GM20431 (cell line): ENCODE data around the gene DNAJC12.
"Not testable (repeated sequence)": the region's sequence is repeated elsewhere in the genome, so short reads cannot be mapped to it uniquely, and the experiment has no call there.

Experiments
- in situ Hi-C: fragments of 300-500 bp; cut with MseI, MboI; formaldehyde crosslinking; loops from one replicate; pipeline ENCODE4 v1.15.0; 2020; ENCODE audit warnings: low sequenced_read_pairs; ENCODE audit not compliant: unreplicated experiment

DNAJC12 gene

DNA sequence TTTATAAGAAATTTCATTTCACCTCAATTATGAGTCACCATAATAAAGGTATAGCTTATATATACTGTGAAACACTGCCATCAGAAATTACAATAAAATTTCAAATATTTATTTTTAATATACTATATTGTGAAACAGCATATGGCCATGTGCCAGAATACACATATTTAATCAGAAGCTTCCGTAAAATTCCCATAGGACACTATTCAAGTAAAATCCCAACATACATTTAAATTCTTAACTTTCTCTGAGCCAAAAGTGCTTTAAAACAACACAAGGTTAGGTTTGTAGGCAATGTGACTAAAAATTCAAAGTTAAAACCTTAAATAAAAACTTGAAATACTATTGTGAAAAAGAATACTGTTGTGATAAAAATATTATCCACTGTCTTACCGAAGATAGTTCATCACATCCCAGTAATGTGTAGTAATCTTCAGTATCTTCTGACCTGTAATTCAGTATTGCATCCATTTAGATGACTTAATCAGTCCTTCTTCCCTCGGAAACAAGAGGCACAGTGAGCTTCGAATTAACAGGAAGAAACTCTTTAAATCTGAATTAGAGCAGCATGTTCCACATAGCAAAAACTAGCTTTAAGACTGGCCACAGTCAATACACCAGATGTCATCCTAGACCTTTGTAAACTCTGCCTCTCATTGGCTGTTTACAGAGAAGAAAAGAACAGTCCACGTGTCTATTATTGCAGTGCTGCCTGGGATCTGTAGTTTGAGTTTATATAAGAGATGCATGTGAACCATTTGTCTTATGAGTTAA lies at the start of gene DNAJC12:
TSS of gene DNAJC12 (minus strand) at position 648 of the 774 bp plus-strand sequence. CDS start at position 471, 177 bp downstream.
- in situ Hi-C loops = no loop called here

DNA sequence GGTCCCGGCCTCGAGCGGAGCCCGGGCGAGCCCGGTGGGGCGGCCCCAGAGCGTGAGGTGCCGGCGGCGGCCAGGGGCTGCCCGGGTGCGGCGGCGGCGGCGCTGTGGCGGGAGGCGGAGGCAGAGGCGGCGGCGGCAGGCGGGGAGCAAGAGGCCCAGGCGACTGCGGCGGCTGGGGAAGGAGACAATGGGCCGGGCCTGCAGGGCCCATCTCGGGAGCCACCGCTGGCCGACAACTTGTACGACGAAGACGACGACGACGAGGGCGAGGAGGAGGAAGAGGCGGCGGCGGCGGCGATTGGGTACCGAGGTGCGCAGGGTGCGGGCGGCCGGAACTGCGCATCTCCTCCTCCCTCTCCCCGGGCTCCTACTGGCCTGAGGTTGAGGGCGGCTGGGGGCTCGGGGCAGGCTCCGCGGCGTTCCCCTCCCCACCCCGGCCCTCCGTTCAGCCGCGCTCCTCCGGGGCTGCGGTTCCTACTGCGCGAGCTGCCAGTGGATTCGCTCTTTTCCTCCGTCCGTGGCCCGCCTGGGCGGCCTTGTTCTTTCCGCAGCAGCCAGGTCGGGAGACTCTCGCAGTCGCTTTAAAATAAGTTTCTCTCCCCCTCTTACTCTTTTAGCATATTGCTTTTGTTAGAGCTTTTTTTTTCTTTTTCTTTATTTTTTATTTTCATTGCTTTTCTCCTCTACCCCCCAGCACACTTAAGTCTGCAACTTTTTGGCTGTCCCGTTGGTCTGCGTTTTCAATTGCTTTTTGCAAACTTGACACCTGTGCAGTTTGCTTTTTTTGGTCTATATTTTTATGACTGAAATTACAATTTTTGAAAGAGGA lies 47.1 kb upstream of the DNAJC12 start:
- in situ Hi-C loops = no loop called here

DNA sequence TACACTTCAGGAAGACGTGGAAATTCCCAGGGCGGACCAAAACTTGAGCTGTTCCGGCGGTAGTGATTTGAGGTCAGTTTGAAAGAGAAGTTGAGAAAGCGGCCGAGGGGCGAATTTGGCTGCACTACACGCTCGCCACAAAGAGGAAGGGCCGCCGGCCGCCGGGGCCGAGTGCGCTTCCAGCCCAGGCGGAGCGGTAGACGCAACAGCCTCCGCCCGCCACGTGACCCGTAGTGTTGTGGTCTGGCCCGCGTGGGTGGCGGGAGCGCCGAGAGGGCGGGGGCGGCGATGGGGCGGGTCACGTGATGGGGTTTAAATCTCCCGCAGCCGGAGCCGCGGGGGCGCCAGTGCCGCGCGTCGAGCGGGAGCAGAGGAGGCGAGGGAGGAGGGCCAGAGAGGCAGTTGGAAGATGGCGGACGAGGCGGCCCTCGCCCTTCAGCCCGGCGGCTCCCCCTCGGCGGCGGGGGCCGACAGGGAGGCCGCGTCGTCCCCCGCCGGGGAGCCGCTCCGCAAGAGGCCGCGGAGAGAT lies 46.4 kb upstream of the DNAJC12 start, which contains the start of gene SIRT1:
TSS of gene SIRT1 (plus strand) at position 344 of the 529 bp plus-strand sequence. CDS start at position 410, 66 bp downstream.
- in situ Hi-C loops = no loop called here

DNA sequence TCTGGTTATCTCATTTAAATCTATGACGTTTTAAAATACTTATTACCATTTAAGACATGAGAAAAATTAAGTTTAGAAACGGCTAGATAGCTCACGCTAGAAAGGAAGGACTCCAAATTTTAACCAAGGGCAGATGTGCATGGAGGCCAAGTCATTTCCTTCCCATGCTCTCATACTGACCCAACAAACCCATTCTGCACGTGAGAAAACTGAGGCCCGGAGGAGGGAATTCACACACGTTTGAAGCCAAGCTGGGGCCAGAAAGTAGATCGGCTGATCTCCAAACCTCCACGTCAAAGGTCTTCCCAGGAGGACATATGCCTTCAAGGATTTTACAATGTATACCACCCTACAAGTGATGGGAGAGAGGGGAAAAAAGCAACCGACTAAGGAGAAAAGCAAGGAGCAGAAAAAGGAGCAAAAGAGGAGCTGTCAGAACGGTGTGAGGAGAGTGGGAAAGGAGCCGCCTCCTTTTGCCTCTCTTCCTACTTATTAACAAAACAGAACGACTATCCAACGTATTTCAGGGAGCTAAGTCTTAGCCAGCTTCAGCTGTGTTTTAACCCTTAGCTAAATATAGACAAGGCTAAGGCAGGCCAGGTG lies 45.8 kb upstream of the DNAJC12 start:
- in situ Hi-C loops = no loop called here

DNA sequence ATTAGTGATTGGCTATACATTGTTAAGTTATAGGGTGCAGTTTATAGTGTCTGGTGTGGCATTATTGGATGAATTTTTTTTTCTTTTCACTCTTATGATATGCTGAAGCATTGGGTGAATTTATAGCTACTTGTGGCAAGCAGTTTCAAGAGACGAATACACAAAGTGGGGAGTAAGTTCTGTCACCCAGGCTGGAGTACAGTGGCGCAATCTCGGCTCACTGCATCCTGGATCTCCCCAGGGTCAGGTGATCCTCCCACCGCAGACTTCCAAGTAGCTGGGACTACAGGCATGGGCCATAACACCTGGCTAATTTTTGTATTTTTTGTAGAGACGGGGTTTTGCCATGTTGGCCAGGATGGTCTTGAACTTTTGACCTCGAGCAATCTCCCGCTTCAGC lies 40.1 kb upstream of the DNAJC12 start:
- in situ Hi-C loops = no loop called here

DNA sequence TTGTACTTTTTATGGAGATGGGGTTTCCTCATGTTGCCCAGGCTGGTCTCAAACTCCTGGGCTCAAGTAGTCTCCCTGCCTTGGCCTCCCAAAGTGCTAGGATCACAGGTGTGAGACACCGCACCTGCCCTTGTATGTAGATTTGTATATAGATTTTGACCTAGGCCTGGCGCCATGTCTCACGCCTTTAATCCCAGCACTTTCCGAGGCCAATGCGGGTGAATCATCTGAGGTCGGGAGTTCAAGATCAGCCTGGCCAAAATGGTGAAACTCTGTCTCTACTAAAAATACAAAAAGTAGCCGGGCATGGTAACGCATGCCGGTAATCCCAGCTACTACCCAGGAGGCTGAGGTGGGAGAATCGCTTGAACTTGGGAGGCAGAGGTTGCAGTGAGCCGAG lies 39.4 kb upstream of the DNAJC12 start:
- in situ Hi-C loops = not testable (repeated sequence)

DNA sequence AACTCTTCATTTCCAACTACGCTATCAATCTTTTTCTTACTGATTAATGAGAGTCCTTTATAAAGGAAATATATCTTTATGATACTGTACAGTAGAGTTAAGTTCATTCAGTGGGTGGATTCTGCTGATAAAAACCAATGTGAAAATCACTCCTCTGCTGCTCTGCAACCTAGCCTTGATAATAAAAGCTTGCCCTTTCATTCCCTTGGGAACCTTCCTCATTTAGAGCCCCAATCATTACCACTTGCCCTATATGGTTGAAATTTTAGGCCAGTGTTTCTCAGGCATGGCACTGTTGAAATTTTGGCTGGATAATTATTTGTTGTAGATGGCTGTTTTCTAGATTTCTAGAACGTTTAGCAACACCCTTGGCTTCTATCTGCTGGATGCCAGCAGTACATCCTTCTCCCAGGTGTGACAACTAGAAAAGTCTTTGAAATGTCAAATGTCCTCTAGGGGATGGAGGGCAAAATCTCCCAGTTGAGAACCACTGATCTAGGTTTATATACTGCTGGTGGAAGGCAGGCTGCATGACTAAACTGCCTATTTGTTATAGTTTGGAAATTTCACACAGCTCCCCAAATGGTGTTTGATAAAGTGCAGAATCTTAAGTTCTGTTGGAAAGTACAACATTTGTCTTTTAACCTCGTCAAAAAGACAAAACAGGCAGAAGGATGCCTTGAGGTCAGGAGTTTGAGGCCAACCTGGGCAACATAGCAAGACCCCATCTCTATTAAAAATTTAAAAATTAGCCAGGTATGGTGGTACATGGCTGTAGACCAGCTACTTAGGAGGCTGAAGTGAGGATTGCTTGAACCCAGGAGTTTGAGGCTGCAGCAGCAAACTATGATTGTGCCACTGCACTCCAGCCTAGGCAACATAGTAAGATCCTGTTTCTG lies 37.6 kb upstream of the DNAJC12 start:
- in situ Hi-C loops = no loop called here

DNA sequence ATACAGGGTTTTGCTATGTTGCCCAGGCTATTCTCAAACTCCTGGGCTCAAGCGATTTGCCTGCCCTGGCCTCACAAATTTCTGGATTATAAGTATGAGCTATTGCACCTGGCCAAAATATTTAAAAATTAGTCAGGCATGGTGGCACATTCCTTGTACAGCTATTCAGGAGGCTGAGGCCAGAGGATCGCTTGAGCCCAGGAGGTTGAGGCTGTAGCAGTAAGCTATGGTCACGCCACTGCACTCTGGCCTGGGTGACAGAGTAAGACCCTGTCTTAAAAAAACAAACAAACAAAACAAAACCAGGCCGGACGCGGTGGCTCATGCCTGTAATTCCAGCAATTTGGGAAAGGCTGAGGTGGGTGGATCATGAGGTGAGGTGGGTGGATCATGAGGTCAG lies 32.0 kb upstream of the DNAJC12 start:
- in situ Hi-C loops = loop anchor here (25.0 kb wide), 2 partner anchors 292 to 442 kb away; no protein-coding TSS in a partner anchor

DNA sequence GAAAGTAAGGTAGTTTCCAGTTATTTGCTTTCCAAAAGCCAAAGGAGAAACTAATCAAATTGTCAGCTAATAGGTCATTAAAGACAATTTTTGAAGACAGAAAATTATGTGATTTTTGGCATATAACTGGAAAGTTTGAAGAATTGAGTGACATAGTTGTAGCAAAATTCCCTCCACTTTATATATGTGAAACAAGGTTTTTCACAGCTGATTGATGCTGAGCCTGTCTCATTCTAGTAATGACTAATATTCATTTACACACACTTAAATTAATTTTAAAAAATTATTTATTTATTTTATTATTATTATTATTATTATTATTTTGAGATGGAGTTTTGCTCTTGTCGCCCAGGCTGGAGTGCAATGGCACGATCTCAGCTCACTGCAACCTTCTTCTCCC lies 30.1 kb upstream of the DNAJC12 start:
- in situ Hi-C loops = loop anchor here (25.0 kb wide), 2 partner anchors 294 to 444 kb away; no protein-coding TSS in a partner anchor

DNA sequence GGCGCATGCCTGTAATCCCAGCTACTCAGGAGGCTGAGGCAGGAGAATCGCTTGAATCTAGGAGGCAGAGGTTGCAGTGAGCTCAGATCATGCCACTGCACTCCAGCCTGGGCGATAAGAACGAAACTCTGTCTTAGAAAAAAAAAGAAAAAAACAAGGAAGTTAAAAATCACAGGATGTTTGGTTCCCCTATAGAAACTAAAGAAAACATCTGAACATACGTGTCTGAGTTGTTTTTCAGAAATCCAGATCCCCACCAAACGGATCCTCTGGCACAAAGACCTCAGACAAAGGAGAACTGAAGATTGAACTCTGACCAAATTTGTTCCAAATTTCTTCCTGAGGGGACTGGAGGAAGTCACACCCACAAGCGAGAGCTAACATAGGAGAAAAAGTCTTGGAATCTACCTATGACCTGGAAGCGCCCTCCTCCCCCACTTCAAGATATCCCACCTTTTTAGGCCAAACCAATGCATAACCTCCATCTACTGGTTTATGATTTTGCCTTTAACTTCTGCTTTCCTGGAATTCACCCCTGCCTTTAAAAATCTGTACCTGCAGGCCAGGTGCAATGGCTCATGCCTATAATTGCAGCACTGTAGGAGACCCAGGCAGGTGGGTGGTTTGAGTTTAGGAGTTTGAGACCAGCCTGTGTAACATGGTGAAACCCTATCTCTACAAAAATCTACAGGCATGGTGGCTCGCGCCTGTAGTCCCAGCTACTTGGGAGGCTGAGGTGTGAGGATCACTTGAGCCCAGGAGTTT lies 26.8 kb upstream of the DNAJC12 start:
- in situ Hi-C loops = loop anchor here (25.0 kb wide), 2 partner anchors 298 to 448 kb away; no protein-coding TSS in a partner anchor

DNA sequence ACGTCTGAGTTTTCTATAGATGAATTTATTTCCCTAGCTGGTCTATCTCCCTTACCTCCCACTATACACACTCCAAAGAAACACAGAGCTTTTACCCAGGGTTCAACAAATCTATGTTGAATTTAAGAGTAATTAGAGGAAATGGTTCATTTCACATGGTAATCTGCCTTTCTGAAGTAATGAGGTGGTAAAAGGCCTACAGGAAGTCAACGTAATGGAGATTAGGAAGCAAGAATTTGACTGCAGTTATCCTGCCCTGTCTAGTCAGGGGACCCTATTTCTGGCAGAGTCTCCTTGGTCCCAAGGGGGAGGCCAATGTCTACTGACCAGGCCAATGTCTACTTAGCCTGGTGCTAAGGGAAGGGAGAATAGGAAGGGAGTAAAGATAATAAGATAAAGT lies 25.1 kb upstream of the DNAJC12 start:
- in situ Hi-C loops = loop anchor here (25.0 kb wide), 2 partner anchors 299 to 449 kb away; no protein-coding TSS in a partner anchor

DNA sequence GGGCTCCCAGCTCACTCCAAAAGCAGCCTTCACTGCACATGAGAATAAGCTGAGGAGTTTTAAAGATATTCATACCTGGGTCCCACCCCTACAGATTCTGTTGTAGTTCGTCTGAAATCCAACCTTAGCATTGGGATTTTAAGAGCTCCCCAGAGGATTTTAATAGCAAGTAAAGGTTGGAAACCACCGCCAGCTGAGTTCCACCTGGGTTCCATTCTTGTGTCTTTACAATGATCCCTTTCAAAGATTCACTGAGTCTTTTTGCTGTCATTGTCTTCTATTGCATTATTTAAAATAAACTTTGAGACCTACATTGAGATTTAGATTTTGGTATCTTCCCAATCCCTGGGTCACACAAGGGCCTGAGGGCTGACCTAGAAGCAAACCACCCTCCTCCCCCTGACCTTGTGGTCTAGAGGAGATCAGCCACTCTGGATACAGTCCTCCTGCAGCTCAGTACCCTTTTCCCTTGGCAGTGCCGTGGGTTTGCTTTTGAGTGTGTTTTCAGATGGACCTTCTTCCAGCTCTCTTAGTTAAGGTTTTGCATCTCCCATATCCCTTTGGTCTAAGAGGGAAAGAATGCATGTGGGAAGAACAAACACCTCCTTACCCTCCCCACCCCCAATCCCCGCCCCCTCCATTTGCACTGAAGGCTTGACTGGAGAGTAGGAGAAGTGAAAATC lies 23.9 kb upstream of the DNAJC12 start:
- in situ Hi-C loops = loop anchor here (25.0 kb wide), 2 partner anchors 300 to 450 kb away; no protein-coding TSS in a partner anchor

DNA sequence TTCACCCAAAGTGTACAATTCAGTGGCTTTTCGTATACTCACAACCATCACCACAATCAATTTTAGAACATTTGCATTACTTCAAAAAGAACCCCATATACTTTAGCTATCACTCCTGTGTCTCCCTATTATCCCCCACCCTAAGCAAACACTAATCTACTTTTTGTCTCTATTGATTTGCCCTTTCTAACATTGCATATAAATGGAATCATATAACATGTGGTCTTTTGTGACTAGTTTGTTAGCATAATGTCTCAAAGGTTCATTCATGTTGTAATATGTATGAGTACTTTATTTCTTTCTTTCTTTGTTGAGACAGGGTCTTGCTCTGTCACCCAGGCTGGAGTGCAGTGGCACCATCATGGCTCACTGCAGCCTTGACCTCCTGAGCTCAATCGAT lies 21.0 kb upstream of the DNAJC12 start:
- in situ Hi-C loops = loop anchor here (25.0 kb wide), 2 partner anchors 303 to 453 kb away; no protein-coding TSS in a partner anchor

DNA sequence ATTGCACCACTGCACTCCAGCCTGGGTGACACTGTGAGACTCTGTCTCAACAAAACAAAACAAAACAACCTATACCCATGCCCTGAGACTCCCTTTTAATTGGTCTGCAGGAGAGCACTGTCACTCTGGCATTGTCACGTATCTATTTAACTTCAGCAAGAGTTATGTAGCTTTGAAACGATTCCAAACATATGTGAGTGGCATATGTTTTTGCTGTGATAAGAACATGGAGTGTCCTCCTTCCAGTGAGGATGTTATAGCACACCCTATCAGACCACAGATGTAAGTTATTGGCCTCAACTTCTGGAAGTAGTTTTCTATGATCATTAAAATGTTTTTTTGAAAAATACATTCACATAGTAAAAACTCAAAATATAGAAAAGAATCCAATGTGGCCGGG lies 15.5 kb upstream of the DNAJC12 start:
- in situ Hi-C loops = loop anchor here (25.0 kb wide), 2 partner anchors 309 to 459 kb away; no protein-coding TSS in a partner anchor

DNA sequence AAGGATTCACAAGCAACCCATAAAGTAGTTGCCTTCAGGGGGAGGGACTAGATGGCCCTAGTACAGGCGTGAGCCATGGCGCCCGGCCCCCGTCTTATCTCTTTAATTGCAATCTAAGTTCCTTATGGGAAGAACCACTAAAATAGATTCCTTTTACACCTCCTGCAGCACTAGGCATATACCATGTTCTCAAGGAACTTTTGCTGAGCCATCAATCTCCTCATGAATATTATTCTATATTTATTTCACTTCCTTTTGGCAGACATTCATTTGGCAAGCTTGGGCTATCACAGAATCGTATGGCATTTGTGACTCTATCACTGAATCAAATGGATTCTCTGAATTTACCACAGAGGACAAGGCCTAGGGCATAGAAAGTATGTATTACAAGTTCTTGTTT lies 14.8 kb upstream of the DNAJC12 start:
- in situ Hi-C loops = loop anchor here (25.0 kb wide), 2 partner anchors 310 to 460 kb away; no protein-coding TSS in a partner anchor

DNA sequence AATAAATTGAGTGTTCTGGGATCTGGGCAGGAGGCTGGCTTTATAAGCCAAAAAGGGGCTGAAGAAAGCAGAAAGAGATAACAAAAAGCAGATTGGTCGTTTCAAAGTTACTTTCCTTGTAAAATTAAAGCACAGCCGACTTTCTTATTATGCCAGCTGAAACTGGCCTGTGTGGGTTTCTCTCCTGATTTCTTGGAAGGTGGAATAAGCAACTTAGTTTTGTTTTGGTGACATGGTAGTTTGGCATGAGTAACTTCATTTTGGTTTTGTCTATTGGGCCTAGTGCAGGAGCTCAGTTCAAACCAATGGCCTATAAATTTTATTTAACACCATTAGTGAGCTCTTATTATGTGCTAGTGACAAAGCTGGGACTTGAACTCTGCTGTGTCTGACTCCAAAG lies 13.2 kb upstream of the DNAJC12 start:
- in situ Hi-C loops = loop anchor here (25.0 kb wide), 2 partner anchors 311 to 461 kb away; no protein-coding TSS in a partner anchor

DNA sequence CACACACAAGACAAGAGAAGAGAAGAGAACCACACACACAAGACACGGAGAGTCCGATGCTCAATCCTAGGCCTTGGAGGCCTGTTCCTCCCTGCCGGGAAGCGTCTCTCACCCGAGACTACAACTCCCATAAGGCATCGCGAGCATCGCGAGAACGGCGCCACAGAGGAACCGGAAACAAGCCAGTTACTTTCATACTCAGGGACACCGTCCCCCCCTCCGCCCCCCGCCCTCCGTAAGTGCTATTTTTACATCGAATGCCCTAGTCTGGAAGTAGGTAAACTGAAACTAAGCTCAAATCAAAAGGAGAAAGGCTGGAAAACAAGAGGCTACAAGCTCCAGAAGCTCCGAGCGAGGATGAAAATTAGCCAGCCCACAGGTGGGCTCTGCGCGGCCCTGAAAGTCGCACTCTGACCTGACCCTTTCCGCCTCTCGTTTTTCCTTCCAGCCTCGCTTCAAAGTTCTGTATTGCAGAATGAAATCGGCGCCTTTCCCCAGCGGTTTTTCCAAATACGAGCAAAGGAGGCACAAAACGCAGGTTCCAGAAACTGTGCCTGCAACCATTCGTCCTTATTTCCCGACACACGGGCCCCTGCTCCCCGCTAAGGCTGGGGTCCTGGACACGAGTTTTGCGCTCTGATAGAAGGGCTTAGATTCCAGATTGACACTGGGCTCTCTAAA lies 11.5 kb upstream of the DNAJC12 start:
- in situ Hi-C loops = loop anchor here (25.0 kb wide), 2 partner anchors 313 to 463 kb away; no protein-coding TSS in a partner anchor
